NCI-H146 (cell line): ENCODE data around the gene DNAH7.
"Not testable (repeated sequence)": the region's sequence is repeated elsewhere in the genome, so short reads cannot be mapped to it uniquely, and the experiment has no call there.

ENCODE experiments used
- DNase-seq: peaks from one replicate; lab custom pipeline; 2025; lab: John Stamatoyannopoulos, UW

Gene DNAH7

DNA sequence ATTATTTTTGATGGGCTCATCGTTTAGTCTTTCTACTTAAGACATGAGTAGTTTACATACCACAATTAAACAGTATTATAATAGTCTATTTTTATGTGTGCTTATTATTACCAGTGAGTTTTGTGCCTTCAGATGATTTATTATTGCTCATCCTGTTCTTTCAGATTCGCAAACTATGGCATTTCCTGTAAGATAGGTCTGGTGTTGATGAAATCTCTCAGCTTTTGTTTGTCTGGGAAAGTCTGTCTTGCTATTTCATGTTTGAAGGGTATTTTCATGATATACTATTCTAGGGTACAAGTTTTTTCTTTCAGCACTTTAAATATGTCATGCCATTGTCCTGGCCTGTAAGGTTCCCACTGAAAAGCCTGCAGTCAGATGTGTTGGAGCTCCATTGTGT lies 101.3 kb downstream of the DNAH7 start:
- no peak for DNase-seq

DNA sequence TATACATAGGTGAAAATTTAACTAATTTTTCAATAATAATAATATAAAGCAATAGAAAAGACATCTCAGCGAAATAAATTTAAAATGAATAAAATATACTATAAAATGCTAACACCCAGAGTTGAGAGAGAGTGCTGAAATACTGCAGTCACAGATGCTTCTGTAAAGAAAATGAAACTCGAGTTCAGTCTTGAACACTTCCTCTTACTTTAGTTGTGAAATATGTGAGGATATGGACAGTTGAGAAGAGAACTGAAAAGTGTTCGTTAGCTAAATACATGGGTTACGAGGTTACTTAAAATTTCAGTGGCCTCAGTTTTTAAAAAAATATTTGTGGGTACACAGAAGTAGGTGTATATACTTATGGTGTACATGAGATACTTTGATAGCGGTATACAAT lies 106.8 kb downstream of the DNAH7 start:
- DNase-seq, result no peak

DNA sequence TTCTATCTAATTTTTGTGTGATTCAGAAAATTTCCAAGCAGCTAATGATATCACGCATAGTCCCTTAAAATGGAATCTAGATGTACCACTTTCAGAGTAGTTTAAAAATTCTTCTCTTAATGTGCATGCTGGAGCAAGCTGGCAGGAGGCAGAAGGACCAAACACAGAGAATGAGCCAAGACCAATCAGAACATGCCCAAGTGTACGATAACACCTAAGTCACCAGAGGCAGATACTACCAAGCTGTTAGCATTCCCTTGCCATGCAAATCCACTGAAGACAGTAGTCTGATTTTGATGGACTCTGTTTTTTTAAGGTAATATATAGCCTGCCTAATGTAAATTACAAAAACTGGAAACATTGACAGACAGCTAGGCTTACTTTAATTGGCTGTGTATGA lies 109.3 kb downstream of the DNAH7 start:
- no peak for DNase-seq

DNA sequence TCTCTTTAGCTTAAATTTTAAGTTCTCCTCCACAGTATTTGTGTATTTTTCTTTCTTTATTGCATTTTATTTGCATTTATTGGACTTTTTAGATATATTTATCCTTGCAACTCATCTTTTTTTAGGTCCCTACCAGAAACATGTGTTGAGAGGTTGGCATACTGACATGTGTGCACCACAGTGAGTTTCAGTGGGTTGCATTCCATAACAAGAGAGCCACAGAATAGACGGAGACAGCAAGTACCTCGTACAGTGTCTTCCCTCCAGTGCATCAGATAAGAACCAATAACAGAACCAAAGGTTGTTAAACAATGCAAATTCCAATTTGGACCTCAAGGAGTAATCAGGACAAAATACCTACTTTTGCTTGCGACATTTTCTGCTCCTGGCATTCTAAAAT lies 111.9 kb downstream of the DNAH7 start:
- no peak for DNase-seq

DNA sequence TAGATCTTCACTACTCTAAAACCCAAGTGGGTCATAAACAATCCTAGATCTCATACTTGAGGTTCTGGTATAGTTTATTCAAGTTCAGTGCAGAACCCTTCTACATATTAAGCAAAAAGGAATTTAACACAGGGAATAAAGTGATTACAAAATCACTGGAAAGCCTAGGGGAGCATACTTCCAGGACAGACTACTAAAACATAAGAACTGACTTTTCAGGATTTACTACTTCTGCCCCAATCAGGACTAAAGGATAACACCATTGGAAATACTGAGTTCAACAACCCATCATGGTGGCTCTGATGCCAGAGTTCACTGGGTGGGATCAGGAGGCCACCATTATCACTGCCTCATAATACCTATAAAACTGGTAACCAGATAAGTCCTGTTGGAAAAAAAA lies 123.6 kb downstream of the DNAH7 start:
- no peak for DNase-seq

DNA sequence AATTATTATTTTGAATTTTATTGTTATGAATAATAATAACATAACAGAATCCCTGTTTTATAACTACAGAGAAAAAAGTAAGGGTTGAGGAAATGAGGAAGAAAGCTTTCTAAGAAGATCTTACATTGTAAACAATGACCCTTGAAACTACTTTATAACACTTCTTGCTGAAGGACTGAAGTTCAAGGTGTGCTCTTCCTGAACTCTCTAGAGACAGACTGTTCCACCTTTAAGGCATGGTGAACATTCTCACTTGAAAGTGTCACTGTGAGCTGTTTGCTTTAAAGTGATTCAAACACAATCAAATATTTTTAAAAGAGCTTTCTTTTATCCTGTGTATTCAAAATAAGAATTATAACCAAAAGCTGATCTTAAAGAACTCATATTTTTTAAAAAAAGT lies 131.5 kb downstream of the DNAH7 start:
- DNase-seq, result no peak

DNA sequence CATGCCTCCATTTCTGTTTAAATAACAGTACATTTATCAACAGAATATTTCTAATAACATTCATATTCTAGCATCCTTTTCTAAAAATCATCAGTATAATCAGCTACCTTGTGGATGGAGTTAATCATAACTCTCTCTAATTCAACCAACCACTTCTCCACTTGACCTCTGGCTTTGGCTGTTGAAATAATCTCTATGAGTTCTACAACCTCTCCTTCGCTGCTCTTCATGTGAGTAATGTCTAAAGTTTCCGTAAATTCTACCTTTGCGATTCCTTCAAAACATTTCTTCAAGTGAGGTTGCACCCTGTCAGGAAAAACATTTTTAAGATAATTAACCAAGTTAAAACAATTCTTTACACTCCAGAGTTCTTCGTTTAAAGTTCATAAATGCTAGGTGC lies 134.2 kb downstream of the DNAH7 start:
- DNase-seq, result no peak

DNA sequence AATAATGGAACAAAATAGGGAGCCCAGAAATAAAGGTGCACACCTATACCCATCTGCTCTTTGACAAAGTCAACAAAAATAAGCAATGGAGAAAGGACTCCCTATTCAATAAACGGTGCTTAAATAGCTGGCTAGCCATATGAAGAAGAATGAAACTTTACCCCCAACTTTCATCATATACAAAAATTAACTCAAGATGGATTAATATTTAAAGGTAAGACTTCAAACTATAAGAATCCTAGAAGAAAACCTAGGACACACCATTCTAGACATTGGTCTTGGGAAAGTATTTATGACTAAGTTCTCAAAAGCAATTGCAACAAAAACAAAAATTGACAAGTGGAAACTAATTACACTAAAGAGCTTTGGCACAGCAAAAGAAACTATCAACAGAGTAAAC lies 139.1 kb downstream of the DNAH7 start:
- DNase-seq, result no peak

DNA sequence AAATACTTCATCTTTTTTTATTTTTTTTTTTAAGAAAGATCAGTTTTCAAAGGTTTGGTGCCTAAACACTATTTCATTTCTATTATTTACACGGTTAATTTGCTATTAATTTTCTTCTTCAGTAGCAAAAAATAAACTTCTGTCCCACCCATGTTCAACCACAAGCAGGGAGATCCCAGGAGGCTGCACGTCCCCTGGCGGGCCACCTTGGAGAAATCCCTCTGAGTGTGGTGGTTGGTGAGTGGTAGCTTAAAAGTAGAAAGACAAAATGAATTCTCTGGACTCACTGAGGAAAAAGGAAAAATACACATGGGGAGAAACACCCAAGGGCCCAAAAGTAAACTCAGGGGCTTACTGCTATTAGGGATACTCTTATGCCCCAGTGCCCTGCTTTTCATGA lies 143.5 kb downstream of the DNAH7 start:
- DNase-seq, result no peak

DNA sequence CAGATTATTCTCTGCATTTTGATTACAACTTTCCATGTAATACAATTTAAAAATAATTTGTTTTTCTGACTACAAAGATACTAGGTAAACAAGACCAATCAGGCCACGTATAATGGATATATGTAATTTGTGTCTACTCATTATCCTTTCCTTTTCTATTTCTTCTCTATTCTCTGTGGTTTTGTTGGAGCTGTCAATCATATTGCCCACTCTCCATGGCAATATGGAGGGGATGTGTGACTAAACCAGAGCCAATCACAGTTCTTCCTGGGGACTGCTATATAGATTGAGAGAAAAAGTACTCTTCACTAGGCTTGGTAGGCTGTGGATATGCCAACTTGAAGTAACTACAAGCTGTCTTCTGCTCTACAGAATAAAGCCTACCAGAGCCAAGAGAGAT lies 144.7 kb downstream of the DNAH7 start:
- DNase-seq, result no peak

DNA sequence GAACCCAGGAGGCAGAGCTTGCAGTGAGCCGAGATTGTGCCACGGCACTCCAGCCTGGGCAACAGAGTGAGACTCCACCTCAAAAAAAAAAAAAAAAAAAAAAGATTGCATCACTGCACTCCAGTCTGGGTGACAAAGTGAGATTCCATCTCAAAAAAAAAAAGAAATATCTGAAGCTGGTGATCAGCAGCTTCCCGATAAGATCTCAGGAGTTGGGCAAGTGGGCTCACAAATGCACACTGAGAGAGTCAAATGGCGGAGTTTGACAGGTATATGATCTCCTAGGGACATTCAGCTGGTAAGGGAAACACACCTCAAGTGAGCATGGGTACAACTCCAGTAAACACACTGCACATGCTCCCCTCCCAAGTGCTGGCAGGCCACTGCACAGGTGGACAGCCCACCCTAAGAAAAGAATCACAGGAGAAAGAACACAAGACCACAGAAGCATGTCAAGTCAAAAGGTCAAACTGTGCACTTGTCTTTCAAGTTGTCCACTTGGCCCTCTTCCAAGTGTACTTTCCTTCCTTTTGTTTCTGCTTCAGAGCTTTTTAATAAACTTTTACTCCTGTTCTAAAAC lies 151.5 kb downstream of the DNAH7 start:
- DNase-seq, result not testable (repeated sequence)

DNA sequence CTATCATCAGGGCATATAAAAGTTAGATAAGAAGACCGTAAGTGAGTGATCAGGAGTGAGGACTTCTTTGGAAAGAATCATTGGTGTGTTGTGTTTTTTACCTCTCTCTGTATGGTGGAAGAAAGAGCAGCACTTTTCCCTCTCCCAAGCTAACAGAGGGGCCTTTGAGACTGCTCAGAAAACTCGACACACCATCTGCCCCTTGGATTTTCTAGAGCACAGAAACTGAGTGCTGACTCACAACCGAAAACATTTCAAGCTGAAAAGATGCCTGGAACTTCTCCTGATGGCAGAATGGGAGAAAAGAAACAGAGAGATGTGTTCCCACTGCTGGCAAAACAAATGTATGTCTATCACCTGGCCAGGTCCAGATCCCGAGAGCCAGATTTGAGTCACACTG lies 156.6 kb downstream of the DNAH7 start:
- DNase-seq, result no peak

DNA sequence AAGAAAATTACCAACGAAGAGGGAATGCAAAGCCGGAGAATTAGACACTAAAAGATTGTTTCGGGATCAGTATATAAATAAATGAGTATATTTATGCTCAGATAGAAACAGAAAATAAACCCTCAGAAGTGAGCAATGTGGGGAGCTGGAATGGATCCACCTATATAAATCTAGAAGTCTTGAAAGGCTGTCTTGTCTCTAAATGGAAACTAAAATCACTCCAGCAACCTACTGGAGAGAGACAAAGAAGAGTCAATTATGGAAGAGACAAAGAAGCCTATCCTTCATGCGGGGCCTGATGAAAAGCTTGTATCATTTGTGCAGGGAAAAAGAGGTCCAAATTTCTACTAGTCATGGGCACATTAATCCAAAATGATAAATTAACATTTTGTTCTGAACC lies 158.1 kb downstream of the DNAH7 start:
- DNase-seq, result no peak

DNA sequence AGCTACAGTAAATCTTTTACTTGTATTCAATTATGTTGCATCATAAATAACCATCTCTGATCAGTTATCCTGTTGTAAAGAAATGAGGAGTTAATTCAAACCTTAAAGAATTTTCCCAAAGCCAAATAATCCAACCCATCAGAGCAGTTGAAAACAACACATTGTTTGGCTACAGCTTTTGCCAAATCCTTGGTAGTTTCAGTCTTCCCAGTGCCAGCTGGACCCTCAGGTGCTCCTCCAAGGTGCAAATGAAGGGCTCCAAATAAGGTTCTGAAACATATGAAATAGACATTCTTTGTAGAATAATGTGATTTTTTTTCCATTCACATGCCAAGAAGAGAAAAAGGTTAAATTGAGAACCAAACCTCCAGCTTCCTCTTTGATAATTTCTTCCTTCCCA lies 158.7 kb downstream of the DNAH7 start:
- no peak for DNase-seq

DNA sequence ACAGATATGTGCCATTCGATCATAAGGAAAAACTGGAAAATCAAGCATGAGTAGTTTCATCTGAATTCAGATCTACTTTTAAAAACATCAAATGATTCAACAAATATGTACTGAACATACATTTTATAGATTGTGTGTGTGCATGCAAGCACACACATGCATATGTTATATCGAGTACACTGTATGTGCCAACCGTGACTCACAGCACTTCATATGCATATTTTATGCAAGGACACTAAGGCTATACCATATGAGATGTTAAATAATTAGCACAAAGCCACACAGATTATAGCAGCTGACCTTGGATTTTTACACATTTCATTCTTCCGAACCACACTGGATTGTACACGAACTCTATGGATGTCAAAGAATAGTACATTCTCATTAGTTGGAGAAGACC lies 161.2 kb downstream of the DNAH7 start:
- DNase-seq, result no peak

DNA sequence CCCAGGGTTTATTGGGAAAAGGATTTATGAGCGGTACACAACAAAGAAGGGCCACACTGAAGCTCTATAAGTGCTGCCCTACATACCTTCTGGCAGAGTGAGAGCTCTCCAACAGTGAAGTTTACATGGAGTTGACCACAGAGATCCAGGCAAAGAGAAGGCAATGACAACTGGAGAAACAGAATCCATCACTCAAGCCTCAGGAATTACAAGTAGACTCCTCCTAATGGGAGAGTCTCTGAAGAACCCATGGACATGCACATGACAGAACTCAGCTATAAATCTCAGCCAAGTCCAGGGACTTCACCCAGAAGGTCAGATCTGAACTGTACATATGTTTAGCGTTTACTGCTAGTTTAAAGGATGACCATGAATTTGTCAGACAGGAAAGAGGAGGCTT lies 164.7 kb downstream of the DNAH7 start:
- DNase-seq, result no peak

DNA sequence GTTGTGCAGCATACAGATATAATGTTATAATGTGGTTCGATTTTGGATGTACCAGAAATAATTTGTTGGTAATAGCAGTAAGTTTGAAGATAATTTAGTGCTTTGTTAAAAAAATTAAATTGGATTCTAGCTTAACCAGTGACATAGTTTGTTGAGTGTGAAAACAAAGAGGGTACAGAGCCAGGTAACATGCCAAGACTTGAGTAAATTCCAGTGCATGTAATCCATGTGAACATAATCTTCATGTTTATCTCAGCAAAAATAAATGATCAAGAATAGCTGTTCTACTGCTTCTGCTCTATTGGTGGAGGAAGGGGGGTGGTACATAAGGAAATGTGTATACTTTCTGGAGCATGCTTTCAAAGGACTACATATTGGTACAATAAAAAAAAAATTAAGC lies 165.8 kb downstream of the DNAH7 start:
- no peak for DNase-seq

DNA sequence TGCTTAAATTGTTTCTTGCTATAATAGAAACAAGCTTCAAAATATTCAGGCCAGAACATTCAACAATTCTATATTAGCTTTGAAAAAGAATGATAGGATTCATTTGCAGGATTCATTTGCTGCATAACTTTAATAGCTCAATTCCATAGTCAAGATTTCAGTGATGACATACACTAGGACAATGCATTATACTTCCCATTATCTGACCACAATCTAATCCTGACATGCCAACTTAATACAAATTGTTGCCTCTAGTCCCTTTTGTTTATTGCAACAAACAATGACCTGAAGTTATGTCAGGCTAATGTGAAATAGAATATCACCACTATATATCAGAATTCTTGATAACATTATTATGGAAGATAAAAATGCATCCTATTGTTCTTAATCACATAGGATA lies 169.4 kb downstream of the DNAH7 start:
- DNase-seq, result no peak

DNA sequence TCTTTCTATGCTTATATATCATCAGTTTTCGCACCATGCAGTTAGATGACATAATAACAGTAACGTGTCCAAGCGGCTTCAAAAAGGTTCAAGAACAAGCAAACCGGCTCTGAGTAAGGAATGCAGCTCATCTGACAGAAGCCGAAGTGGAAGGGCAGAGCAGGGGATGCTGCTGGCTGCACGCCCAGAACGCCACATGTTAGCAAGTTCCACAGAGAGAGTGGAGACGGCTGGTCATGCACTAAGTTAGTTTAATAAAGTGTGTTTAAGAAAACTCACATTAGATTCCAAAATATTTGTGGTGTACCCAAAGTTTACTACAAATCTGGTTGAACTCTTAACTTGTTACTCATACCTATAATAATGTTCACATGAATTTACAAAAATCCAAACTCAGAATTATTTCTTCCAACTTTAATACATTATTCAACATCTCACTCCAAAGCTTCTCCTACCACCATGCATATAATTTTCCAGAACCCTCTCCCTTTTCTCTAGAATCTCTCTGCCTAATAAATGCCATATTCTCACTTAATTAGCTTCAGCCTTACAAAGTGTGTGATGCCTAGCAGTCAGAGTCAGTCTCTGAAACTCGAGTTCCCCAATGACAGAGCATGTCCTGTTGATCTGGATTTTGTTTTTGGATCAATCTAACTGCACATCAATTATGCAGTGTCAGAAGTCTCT lies 170.0 kb downstream of the DNAH7 start:
- DNase-seq, result no peak

DNA sequence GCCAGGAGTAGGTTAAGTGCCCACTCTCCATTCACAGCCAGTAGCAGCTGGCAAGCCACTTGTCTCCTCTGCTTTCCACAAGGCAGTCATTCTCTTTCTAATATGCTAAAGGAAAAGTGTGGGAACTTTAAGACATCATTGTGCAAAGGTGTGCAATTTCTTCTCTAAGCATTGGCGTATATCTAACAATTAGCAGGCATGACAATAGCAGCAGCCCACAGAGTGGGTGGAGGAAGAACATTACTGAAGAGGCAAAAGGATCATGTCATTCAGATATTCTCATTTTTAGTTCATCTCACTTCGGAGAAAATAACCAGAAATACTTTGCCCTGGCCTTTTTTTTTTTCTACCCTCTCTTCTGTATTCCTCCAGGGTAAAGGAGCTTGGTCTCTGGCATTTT lies 177.6 kb downstream of the DNAH7 start:
- DNase-seq, result no peak

DNA sequence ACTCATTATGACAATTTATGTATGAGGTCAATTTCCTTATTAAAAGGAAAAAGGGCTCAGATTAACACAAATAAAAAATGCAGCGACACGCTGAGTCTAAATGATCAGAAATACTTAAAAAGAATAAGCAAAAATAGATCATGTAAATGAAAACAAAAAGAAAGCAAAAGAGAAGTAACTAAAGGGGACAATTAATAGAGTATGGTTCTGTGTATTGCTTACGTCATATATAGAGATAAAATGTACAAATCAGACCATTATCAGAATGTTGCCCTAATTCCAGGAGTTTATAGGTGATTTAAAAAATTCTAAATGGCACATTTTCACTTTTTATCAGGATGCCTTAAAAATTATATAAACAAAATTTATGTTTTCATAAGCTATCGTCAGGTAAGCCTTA lies 189.5 kb downstream of the DNAH7 start:
- DNase-seq, result no peak

DNA sequence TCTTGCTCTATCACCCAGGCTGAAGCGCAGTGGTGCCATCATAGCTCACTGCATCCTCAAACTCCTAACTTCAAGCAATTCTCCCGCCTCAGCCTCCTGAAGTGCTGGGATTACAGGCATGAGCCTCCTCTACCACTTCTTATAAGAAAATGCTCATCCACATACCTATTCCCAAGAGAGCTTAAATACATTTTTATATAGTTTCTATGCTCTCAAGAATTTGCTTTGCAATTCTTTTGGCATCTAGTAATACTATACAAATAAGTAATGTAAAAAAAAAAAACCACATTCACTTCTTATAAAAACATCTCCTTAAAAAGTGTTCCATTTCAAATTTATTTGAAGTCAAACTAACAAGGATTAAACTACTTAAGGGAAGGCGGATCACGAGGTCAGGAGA lies 197.3 kb downstream of the DNAH7 start:
- no peak for DNase-seq

DNA sequence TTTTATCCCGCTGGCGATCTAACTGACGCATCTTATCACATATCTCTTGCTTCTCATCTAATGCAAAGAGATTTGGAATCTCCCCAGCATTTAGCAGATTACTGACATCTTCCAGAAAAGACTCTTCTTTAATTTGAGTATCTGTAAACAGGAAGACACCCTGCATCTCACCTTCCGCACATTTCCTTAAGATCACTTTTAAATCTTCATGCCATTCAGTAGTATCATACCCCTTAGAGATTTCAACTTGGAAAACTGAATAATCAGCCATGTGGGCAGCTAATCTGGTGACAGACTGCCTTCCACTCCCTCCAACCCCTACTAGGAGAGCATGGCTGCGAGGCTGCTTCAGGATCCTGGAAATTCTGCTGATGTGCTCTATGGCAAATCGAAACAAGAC lies 204.3 kb downstream of the DNAH7 start:
- no peak for DNase-seq

DNA sequence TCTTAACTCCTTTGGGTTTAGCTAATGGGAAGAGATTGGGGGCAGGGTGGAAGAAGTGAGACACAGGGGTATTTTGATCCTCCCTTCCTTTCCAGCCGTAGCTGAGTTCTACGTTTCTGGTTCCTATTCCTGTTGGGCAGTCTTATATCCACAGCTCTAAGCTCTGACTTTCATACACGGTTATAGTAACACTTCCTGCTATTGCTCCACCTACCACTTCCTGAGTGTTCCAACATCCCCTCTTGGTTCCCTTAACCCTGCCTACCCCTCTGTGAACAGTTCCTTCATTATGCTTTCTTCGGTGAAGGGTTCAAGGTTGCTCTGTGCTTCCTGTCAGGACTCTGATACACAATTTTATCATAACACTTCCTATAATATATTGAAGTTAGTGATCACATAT lies 205.1 kb downstream of the DNAH7 start:
- DNase-seq, result no peak
